ENCODE results near the gene METTL1.
A peak's percentile ranks its signal among the peaks of the same experiment; 100 is the strongest.

Gene METTL1

DNA sequence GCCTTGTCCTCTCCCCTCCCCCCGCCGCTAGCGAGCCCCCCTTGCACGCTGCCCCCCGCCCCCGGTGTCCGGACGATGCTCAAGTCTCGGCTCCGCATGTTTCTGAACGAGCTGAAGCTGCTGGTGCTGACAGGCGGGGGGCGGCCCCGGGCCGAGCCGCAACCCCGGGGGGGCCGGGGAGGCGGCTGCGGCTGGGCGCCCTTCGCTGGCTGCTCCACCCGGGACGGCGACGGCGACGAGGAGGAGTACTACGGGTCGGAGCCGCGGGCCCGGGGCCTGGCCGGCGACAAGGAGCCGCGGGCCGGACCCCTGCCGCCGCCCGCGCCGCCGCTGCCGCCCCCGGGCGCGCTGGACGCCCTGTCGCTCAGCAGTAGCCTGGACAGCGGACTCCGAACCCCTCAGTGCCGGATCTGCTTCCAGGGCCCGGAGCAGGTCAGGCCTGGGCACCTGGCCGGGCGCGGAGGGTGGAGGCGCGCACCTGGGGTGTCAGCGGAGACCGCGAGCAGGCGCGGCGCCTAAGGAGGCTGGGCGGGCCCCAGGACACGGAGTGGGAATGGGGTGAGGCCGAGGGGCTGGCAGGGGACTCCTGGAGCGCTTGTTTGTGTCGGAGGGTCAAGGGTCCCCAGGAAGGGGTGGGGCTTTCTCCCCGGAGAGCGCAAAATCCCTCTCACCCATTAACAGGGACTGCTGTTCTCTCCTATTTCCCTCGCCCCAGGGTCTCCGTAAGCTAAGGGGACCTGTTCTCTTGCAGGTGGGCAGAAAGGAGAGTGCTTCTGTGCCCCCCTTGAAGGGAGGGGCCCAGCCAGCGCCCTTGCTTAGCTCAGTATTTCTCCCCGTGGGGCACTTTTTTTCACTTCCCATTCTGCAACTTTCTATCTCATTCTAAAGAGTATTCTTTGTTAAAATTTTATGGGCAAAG is 16.2 kb downstream of the METTL1 start:
- H3K9me3 ChIP-seq (ENCODE audit: control insufficient read depth, low read length): no peaks in the 10 kb centered on the region
- peak in 2 of 3 donors; percentile 35 to 39 for DNase-seq
- H3K27me3 ChIP-seq (replicated peaks; ENCODE audit: control insufficient read depth, insufficient read depth, low read length, poor library complexity, severe bottlenecking): no peaks in the 10 kb centered on the region
- H3K27ac ChIP-seq (ENCODE audit: insufficient read depth, low read length, poor library complexity, severe bottlenecking): peak overlapping the region; percentile 80
- H3K36me3 ChIP-seq (ENCODE audit: control insufficient read depth, insufficient read depth, low read length): peaks cover 16% of the 10 kb centered on the region
- peaks cover 41% of the 10 kb centered on the region for H3K4me1 ChIP-seq (ENCODE audit: control insufficient read depth, insufficient read depth, low read length, poor library complexity, severe bottlenecking)
- peak overlapping the region; percentile 54 for H3K4me3 ChIP-seq (ENCODE audit: insufficient read depth, low read depth, low read length, poor library complexity, severe bottlenecking)

DNA sequence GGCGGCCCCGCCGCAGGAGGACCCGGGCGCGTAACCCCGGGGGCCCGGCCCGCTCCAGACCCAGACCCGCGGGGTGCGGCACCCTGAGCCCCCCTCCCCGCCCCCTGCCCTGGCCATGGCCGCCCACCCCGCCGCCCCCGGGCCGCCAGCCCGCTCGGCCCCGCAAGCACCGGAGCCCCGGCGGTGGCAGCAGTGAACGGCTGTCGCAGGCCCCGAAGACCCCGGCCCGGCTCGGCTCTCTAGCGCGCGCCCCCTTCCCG is 16.8 kb downstream of the METTL1 start:
- H3K4me3 ChIP-seq (ENCODE audit: insufficient read depth, low read depth, low read length, poor library complexity, severe bottlenecking): peak overlapping the region; percentile 54
- H3K9me3 ChIP-seq (ENCODE audit: control insufficient read depth, low read length): no peaks in the 10 kb centered on the region
- peaks cover 21% of the 10 kb centered on the region for H3K36me3 ChIP-seq (ENCODE audit: control insufficient read depth, insufficient read depth, low read length)
- peak overlapping the region; percentile 80 for H3K27ac ChIP-seq (ENCODE audit: insufficient read depth, low read length, poor library complexity, severe bottlenecking)
- H3K4me1 ChIP-seq (ENCODE audit: control insufficient read depth, insufficient read depth, low read length, poor library complexity, severe bottlenecking): peaks cover 41% of the 10 kb centered on the region
- no peak for DNase-seq
- no peaks in the 10 kb centered on the region for H3K27me3 ChIP-seq (replicated peaks; ENCODE audit: control insufficient read depth, insufficient read depth, low read length, poor library complexity, severe bottlenecking)

DNA sequence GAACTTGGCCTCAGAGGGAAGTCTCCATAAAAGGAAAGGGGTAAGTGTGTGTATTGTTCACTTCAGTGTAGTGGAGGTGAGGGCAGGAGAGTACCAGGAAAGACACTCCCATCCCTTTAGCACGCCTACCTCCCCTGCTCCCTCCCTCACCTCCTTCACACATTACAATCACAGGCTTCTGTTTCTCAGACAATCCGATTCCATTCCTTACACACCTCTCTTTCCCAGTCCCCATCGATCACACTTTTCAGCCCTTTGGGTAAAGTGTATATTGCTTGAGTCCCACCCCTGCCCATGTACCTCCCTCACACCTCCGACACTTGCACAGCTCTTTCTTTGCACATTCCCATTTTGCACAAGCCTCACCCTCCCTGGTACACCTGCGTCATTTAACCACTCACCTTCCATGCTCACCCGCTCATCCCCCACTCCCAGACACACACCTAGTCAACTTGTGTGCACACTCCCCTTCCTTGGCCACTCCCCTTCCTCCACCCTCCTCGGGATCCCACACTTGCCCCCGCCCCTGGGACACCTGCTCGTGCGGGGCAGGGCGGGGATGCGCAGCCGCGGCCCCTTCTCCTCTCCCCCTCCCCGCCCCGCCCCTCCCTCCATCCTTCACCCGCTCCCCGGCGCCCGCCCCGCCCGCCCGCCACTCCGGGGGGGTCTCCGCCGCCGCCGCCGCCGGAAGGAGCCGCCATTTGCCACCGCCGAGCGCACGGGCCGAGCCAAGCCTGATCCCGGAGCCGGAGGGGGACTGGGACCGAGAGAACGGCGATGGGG is 17.3 kb downstream of the METTL1 start, which contains the start of gene MARCHF9:
Gene MARCHF9, plus strand, starts transcription at position 693 of the 783 bp plus-strand sequence. CDS start 426 bp downstream, outside the sequence.
- peak within 1 kb of the TSS; percentile 54 for H3K4me3 ChIP-seq (ENCODE audit: insufficient read depth, low read depth, low read length, poor library complexity, severe bottlenecking)
- no peaks in the 10 kb centered on the region for H3K9me3 ChIP-seq (ENCODE audit: control insufficient read depth, low read length)
- peaks cover 23% of the 10 kb centered on the region for H3K36me3 ChIP-seq (ENCODE audit: control insufficient read depth, insufficient read depth, low read length)
- H3K4me1 ChIP-seq (ENCODE audit: control insufficient read depth, insufficient read depth, low read length, poor library complexity, severe bottlenecking): peaks cover 41% of the 10 kb centered on the region
- no peaks in the 10 kb centered on the region for H3K27me3 ChIP-seq (replicated peaks; ENCODE audit: control insufficient read depth, insufficient read depth, low read length, poor library complexity, severe bottlenecking)
- DNase-seq: peak; percentile 79 to 85 (median 84)
- H3K27ac ChIP-seq (ENCODE audit: insufficient read depth, low read length, poor library complexity, severe bottlenecking): peak within 1 kb of the TSS; percentile 80

DNA sequence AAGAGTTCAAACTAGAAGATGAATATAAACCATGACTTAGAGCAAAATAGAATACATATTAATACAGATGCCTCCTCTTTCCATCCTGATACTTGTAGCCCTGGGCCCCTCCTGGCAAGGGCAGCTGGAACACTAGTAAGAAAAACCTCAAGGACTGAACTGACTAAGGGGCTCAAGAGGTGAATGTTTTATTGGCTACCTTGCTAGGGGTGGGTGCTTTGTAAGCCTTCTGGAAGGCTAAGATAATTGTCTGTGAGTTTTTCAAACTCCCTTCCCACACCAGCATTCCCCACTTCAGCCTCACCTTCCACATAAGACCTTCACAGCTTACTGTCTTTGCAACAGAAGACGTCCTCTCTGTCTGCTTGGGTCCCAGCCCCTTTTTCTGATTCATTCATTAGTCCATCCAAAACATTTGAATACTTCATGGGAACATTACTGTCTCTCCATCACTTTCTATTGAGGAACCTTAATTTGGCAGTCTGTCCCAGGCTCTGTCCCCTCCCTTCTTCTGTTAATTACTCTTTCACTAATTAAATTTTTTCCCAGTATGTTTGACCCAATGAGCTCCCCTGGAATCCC is 18.1 kb downstream of the METTL1 start:
- no peaks in the 10 kb centered on the region for H3K27me3 ChIP-seq (replicated peaks; ENCODE audit: control insufficient read depth, insufficient read depth, low read length, poor library complexity, severe bottlenecking)
- peak overlapping the region; percentile 80 for H3K27ac ChIP-seq (ENCODE audit: insufficient read depth, low read length, poor library complexity, severe bottlenecking)
- no peak for DNase-seq
- H3K4me3 ChIP-seq (ENCODE audit: insufficient read depth, low read depth, low read length, poor library complexity, severe bottlenecking): no peak overlapping the region
- peaks cover 41% of the 10 kb centered on the region for H3K4me1 ChIP-seq (ENCODE audit: control insufficient read depth, insufficient read depth, low read length, poor library complexity, severe bottlenecking)
- no peaks in the 10 kb centered on the region for H3K9me3 ChIP-seq (ENCODE audit: control insufficient read depth, low read length)
- H3K36me3 ChIP-seq (ENCODE audit: control insufficient read depth, insufficient read depth, low read length): peaks cover 27% of the 10 kb centered on the region

GRCh38 chr12:57752668-57753000 is 19.3 kb downstream of the METTL1 start:
- no peak for DNase-seq
- Histone ChIP-seq H3K9me3 (ENCODE audit: control insufficient read depth, low read length) (no peaks in the 10 kb centered on the region), H3K36me3 (ENCODE audit: control insufficient read depth, insufficient read depth, low read length) (peaks cover 16% of the 10 kb centered on the region), H3K4me1 (ENCODE audit: control insufficient read depth, insufficient read depth, low read length, poor library complexity, severe bottlenecking) (peaks cover 41% of the 10 kb centered on the region), H3K27ac (ENCODE audit: insufficient read depth, low read length, poor library complexity, severe bottlenecking) (peak overlapping the region; percentile 80), H3K27me3 (replicated peaks; ENCODE audit: control insufficient read depth, insufficient read depth, low read length, poor library complexity, severe bottlenecking) (no peaks in the 10 kb centered on the region), H3K4me3 (ENCODE audit: insufficient read depth, low read depth, low read length, poor library complexity, severe bottlenecking) (peak overlapping the region; percentile 3)

GRCh38 chr12:57751788-57752667 is 19.9 kb downstream of the METTL1 start, which contains the start of gene CDK4:
Gene CDK4 (minus strand): TSS chr12:57752310. CDS start chr12:57751717, 593 bp downstream.
- peak; percentile 98 to 100 (median 99) for DNase-seq
- no peaks in the 10 kb centered on the region for H3K9me3 ChIP-seq (ENCODE audit: control insufficient read depth, low read length)
- H3K36me3 ChIP-seq (ENCODE audit: control insufficient read depth, insufficient read depth, low read length): peaks cover 20% of the 10 kb centered on the region
- peak within 1 kb of the TSS; percentile 60 for H3K4me3 ChIP-seq (ENCODE audit: insufficient read depth, low read depth, low read length, poor library complexity, severe bottlenecking)
- H3K27ac ChIP-seq (ENCODE audit: insufficient read depth, low read length, poor library complexity, severe bottlenecking): peak within 1 kb of the TSS; percentile 80
- H3K4me1 ChIP-seq (ENCODE audit: control insufficient read depth, insufficient read depth, low read length, poor library complexity, severe bottlenecking): peaks cover 39% of the 10 kb centered on the region
- H3K27me3 ChIP-seq (replicated peaks; ENCODE audit: control insufficient read depth, insufficient read depth, low read length, poor library complexity, severe bottlenecking): no peaks in the 10 kb centered on the region

- H3K36me3 ChIP-seq (ENCODE audit: control insufficient read depth, insufficient read depth, low read length): peaks cover 26% of the 10 kb centered on the region
- peak overlapping the region; percentile 79 for H3K27ac ChIP-seq (ENCODE audit: insufficient read depth, low read length, poor library complexity, severe bottlenecking)
- H3K9me3 ChIP-seq (ENCODE audit: control insufficient read depth, low read length): no peaks in the 10 kb centered on the region
- H3K4me1 ChIP-seq (ENCODE audit: control insufficient read depth, insufficient read depth, low read length, poor library complexity, severe bottlenecking): peaks cover 33% of the 10 kb centered on the region
- DNase-seq: no peak
- peak overlapping the region; percentile 60 for H3K4me3 ChIP-seq (ENCODE audit: insufficient read depth, low read depth, low read length, poor library complexity, severe bottlenecking)
- H3K27me3 ChIP-seq (replicated peaks; ENCODE audit: control insufficient read depth, insufficient read depth, low read length, poor library complexity, severe bottlenecking): no peaks in the 10 kb centered on the region
Measured at GRCh38 chr12:57751432-57751787, 20.5 kb downstream of the METTL1 start.

DNA sequence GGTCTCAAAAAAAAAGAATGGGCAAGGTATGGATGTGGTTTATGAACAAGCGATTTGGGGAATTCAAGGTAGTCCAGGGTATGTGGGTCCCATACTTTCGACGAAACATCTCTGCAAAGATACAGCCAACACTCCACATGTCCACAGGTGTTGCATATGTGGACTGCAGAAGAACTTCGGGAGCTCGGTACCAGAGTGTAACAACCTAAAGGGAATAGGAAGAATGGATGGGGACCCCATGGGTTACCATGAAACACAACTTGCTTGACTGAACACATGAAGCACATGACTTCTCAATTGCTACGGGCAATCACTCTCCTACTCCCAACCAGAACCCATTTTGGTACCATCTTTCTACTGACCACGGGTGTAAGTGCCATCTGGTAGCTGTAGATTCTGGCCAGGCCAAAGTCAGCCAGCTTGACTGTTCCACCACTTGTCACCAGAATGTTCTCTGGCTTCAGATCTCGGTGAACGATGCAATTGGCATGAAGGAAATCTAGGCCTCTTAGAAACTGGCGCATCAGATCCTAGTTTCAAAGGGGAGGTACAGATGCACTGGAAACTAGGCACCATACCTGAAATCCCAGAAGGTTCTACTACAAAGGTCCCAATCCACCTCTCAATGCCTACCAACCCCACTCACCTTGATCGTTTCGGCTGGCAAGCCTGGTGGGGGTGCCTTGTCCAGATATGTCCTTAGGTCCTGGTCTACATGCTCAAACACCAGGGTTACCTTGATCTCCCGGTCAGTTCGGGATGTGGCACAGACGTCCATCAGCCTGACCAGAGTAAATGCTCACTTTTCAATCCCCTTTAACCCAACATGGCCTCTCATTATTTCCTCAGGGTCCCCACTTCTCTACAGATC is 21.1 kb downstream of the METTL1 start:
- peaks cover 27% of the 10 kb centered on the region for H3K4me1 ChIP-seq (ENCODE audit: control insufficient read depth, insufficient read depth, low read length, poor library complexity, severe bottlenecking)
- no peak overlapping the region for H3K4me3 ChIP-seq (ENCODE audit: insufficient read depth, low read depth, low read length, poor library complexity, severe bottlenecking)
- DNase-seq: no peak
- peaks cover 26% of the 10 kb centered on the region for H3K36me3 ChIP-seq (ENCODE audit: control insufficient read depth, insufficient read depth, low read length)
- no peaks in the 10 kb centered on the region for H3K9me3 ChIP-seq (ENCODE audit: control insufficient read depth, low read length)
- H3K27ac ChIP-seq (ENCODE audit: insufficient read depth, low read length, poor library complexity, severe bottlenecking): peak overlapping the region; percentile 79
- H3K27me3 ChIP-seq (replicated peaks; ENCODE audit: control insufficient read depth, insufficient read depth, low read length, poor library complexity, severe bottlenecking): no peaks in the 10 kb centered on the region

- H3K4me1 ChIP-seq (ENCODE audit: control insufficient read depth, insufficient read depth, low read length, poor library complexity, severe bottlenecking): peaks cover 28% of the 10 kb centered on the region
- no peaks in the 10 kb centered on the region for H3K27me3 ChIP-seq (replicated peaks; ENCODE audit: control insufficient read depth, insufficient read depth, low read length, poor library complexity, severe bottlenecking)
Measured at GRCh38 chr12:57749061-57749460, 22.8 kb downstream of the METTL1 start.

More at GRCh38 chr12:57749061-57749460, 22.8 kb downstream of the METTL1 start:
- Histone ChIP-seq H3K4me3 (ENCODE audit: insufficient read depth, low read depth, low read length, poor library complexity, severe bottlenecking) (no peak overlapping the region), H3K27ac (ENCODE audit: insufficient read depth, low read length, poor library complexity, severe bottlenecking) (no peak overlapping the region), H3K9me3 (ENCODE audit: control insufficient read depth, low read length) (no peaks in the 10 kb centered on the region), H3K36me3 (ENCODE audit: control insufficient read depth, insufficient read depth, low read length) (peaks cover 26% of the 10 kb centered on the region)
- DNase-seq: no peak
